KMS-11 (cell line): ENCODE measurements around the gene CERS4.
"Not testable (repeated sequence)": the region's sequence is repeated elsewhere in the genome, so short reads cannot be mapped to it uniquely, and the experiment has no call there.

Experiments used
- H2AFZ ChIP-seq: fragments of 200-600 bp; sonication (generic); 2 replicates; pipeline ENCODE4 v1.6.1; 2016; ENCODE audit warnings: antibody characterized with exemption, mixed run types, low read depth
- H3K27ac ChIP-seq: fragments of 200-600 bp; sonication (generic); 2 replicates; pipeline ENCODE4 v1.6.1; 2016; ENCODE audit warnings: mild to moderate bottlenecking, mixed run types
- H3K27me3 ChIP-seq: fragments of 200-600 bp; sonication (generic); 2 replicates; pipeline ENCODE4 v1.6.1; 2017; ENCODE audit warnings: mild to moderate bottlenecking, low read depth, mixed run types, moderate library complexity; ENCODE audit not compliant: insufficient read depth
- H3K36me3 ChIP-seq: fragments of 200-600 bp; sonication (generic); 2 replicates; pipeline ENCODE4 v1.6.1; 2017; ENCODE audit warnings: mild to moderate bottlenecking, mixed run types; ENCODE audit not compliant: insufficient read depth
- H3K4me1 ChIP-seq: fragments of 200-600 bp; sonication (generic); 2 replicates; pipeline ENCODE4 v1.6.1; 2016; ENCODE audit warnings: mild to moderate bottlenecking, low read depth, mixed run types; ENCODE audit not compliant: poor library complexity, severe bottlenecking
- H3K4me2 ChIP-seq: fragments of 200-600 bp; sonication (generic); 2 replicates; pipeline ENCODE4 v1.7.0; 2016; ENCODE audit warnings: mild to moderate bottlenecking, mixed run types
- H3K4me3 ChIP-seq: fragments of 200-600 bp; sonication (generic); IDR thresholded peaks from 2 replicates; pipeline ENCODE4 v1.6.1; 2017; ENCODE audit warnings: low read depth, low read length, mixed read lengths; ENCODE audit not compliant: insufficient read depth
- H3K79me2 ChIP-seq: fragments of 200-600 bp; sonication (generic); 2 replicates; pipeline ENCODE4 v1.6.1; 2016; ENCODE audit warnings: low read depth, mixed run types; ENCODE audit not compliant: insufficient read depth
- H3K9ac ChIP-seq: fragments of 200-600 bp; sonication (generic); 2 replicates; pipeline ENCODE4 v1.6.1; 2016; ENCODE audit warnings: mild to moderate bottlenecking, mixed run types
- H4K20me1 ChIP-seq: fragments of 200-600 bp; sonication (generic); 2 replicates; pipeline ENCODE4 v1.6.1; 2016; ENCODE audit warnings: mild to moderate bottlenecking, mixed run types; ENCODE audit not compliant: insufficient read depth
- TF ChIP-seq, protein P1 (sequence below): fragments of 200-600 bp; sonication (generic); conservative IDR thresholded peaks from 2 replicates; pipeline ENCODE4 v1.6.1; 2017; ENCODE audit warnings: low read depth, mild to moderate bottlenecking, antibody characterized with exemption, low read length, moderate library complexity, mixed read lengths

CERS4 gene

DNA sequence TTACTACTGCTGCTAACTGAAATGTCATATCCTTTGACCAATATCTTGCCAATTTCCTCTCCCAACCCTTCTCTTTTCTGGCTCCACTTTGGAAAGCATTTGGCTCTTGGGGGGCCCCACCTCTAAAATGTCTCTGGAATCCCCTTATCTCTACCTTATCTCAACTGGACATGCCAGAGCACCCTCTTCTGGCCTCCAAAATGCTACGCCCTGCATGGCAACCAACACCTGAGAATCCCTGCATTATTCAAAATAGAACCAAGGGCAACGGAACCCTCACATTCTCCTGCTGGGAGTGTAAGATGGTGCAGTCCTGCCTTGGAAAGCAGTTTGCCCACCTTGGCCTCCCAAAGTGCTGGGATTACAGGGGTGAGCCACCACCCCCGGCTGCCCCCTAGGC, 35.3 kb downstream of the CERS4 start:
- Histone ChIP-seq H3K9ac (no peak overlapping the region), H3K4me1 (no peaks in the 10 kb centered on the region), H2AFZ (no peak overlapping the region), H3K4me2 (no peak overlapping the region), H3K4me3 (no peak overlapping the region), H3K27me3 (peaks cover 7% of the 10 kb centered on the region; the same call in 1 of the 2 replicates), H3K79me2 (no peaks in the 10 kb centered on the region), H3K27ac (no peak overlapping the region), H4K20me1 (no peaks in the 10 kb centered on the region), H3K36me3 (no peaks in the 10 kb centered on the region)
- TF ChIP-seq, protein P1, sequence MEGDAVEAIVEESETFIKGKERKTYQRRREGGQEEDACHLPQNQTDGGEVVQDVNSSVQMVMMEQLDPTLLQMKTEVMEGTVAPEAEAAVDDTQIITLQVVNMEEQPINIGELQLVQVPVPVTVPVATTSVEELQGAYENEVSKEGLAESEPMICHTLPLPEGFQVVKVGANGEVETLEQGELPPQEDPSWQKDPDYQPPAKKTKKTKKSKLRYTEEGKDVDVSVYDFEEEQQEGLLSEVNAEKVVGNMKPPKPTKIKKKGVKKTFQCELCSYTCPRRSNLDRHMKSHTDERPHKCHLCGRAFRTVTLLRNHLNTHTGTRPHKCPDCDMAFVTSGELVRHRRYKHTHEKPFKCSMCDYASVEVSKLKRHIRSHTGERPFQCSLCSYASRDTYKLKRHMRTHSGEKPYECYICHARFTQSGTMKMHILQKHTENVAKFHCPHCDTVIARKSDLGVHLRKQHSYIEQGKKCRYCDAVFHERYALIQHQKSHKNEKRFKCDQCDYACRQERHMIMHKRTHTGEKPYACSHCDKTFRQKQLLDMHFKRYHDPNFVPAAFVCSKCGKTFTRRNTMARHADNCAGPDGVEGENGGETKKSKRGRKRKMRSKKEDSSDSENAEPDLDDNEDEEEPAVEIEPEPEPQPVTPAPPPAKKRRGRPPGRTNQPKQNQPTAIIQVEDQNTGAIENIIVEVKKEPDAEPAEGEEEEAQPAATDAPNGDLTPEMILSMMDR: no peak

DNA sequence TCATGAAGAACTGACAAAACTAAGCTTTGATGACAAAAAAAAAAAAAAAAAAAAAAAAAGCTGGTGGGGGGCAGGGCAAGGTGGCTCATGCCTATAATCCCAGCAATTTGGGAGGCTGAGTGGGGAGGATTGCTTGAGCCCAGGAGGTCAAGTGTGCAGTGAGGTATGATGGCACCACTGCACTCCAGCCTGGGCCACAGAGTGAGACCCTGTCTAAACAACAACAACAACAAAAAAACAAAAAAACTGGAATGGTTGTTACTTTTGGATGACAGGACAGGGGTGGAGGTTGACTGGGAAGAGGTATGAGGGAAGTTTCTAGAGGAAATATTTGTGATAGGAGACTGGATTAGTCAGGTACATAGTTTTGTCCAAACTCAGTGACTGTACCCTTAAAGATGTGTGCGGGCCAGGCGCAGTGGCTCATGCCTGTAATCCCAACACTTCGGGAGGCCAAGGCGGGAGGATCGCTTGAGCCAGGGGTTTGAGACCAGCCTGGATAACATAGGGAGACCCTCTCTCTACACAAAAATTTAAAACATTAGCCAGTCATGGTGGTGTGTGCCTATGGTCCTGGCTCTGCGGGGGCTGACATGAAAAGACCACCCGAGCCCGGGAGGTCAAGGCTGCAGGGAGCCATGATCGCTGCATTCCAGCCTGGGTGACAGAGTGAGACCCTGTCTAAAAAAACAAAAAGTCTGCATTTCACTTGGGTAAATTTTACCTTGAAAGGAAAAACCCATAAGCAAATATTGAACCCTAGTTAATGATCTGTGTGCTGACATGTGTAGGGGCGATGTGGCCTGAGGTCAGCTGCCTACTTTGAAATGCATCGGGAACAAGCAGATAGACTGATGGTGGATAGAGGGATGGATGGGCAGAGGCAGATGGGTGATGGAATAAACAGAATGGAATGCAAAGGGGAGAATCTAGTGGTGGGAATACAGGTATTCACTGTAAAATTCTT, 37.0 kb downstream of the CERS4 start:
- no peaks in the 10 kb centered on the region for H3K36me3 ChIP-seq
- no peak overlapping the region for H3K4me2 ChIP-seq
- no peak overlapping the region for H2AFZ ChIP-seq
- H3K4me1 ChIP-seq: no peaks in the 10 kb centered on the region
- no peaks in the 10 kb centered on the region for H3K79me2 ChIP-seq
- no peak overlapping the region for H3K4me3 ChIP-seq
- H3K27ac ChIP-seq: no peak overlapping the region
- no peaks in the 10 kb centered on the region for H4K20me1 ChIP-seq
- TF ChIP-seq, protein P1: no peak
- peaks cover 7% of the 10 kb centered on the region; the same call in 1 of the 2 replicates for H3K27me3 ChIP-seq
- no peak overlapping the region for H3K9ac ChIP-seq

DNA sequence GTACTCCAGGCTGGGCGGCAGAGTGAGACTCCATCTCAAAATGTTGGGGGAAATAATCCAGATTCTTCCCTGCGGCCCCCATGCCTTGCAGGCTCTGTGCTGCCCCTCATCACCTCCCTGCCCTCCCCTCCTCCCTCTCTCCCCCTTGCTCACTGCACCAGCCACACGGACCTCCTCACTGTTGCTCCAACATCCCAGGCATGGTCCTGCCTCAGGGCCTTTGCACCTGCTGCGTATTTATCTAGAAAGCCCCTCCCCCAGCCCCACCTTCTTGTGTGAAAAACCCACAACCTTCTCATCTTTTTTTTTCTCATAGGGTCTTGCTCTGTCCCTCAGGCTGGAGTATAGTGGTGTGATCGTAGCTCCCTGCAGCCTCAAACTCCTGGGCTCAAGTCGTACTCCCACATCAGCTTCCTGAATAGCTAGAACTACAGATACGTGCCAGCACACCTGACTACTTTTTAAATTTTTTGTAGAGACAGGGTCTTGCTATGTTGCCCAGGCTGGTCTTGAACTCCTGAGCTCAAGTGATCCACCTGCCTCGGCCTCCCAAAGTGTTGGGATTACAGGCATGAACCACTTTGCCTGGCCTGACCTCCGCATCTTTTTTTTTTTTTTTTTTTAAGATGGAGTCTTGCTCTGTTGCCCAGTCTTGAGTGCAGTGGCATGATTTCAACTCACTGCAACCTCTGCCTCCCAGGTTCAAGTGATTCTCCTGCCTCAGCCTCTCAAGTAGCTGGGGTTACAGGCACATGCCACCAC, 38.1 kb downstream of the CERS4 start:
- H3K4me2 ChIP-seq, H2AFZ ChIP-seq, H3K79me2 ChIP-seq, H3K27ac ChIP-seq, H4K20me1 ChIP-seq, H3K9ac ChIP-seq, H3K4me1 ChIP-seq, H3K36me3 ChIP-seq, H3K4me3 ChIP-seq, H3K27me3 ChIP-seq: not testable (repeated sequence)

DNA sequence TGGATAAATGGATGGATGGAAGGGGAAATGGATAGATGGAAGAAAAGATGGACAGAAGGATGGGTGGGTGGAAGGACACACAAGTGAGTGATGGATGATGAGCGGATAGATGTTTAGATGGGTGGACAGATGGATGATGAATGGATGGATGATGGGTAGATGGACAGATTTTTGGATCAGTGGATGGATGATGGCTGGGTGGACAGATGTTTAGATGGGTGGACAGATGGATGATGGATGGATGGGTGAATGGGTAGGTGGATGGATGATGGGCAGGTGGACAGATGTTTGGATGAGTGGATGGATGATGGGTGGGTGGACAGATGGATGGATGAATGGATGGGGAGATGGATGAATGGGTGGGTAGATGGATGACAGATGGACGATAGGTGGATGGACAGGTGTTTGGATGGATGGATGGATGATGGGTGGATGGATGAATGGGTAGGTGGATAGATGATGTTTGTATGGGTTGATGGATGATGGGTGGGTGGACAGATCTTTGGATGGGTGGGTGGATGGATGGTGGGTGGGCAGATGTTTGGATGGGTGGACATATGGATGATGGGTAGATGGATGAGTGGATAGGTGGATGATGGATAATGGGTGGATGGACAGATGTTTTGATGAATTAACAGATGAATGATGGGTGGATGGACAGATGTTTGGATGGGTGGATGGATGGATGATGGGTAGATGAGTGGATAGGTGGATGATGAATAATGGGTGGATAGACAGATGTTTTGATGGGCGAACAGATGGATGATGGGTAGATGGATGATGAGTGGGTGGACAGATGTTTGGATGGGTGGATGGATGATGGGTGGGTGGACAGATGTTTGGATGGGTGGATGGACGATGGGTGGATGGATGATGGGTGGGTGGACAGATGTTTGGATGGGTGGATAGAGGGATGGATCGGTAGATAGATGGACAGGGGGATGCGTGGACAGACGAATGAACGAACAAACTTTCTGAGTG, 39.5 kb downstream of the CERS4 start:
- H3K4me3 ChIP-seq: no peak overlapping the region
- H3K27me3 ChIP-seq: peaks cover 3% of the 10 kb centered on the region; the same call in 1 of the 2 replicates
- no peaks in the 10 kb centered on the region for H4K20me1 ChIP-seq
- no peaks in the 10 kb centered on the region for H3K4me1 ChIP-seq
- no peak overlapping the region for H2AFZ ChIP-seq
- no peaks in the 10 kb centered on the region for H3K79me2 ChIP-seq
- no peaks in the 10 kb centered on the region for H3K36me3 ChIP-seq
- H3K4me2 ChIP-seq: no peak overlapping the region
- TF ChIP-seq, protein P1: no peak
- H3K9ac ChIP-seq: no peak overlapping the region
- no peak overlapping the region for H3K27ac ChIP-seq
